ENCODE measurements around the gene FGFR2.

Gene FGFR2

GRCh38 chr10:121598263-121599249 is at the start of gene FGFR2:
TSS of gene FGFR2 (minus strand) at chr10:121598444. CDS start at chr10:121593817, 4,627 bp downstream.
- no peak for DNase-seq (ENCODE audit: low read depth in 1 of 2, low spot score in 1 of 2)

GRCh38 chr10:121647401-121647800 is 49.2 kb upstream of the FGFR2 start:
- no peak for DNase-seq (ENCODE audit: low read depth in 1 of 2, low spot score in 1 of 2)

DNA sequence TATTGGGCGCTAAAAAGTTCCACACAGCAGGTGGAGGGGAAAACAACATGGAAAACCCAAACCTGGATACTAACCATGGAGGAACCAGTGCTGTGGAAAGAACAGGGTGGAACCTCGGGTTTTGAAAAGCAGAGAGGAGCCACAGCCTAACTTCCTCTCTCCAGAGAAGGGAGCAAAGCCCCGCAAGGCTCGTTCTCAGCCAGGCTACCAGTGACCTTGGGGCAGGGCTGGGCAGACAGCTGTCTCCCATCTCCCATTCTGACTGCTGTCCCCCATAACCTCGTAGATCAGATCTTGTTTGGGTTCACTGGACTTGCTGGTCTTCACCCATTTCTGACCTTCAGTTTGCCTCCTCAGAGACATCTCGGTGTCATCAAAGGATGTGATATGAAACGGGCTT is 47.5 kb upstream of the FGFR2 start:
- DNase-seq (ENCODE audit: low read depth in 1 of 2, low spot score in 1 of 2): no peak

GRCh38 chr10:121644501-121644900 is 46.3 kb upstream of the FGFR2 start:
- DNase-seq (ENCODE audit: low read depth in 1 of 2, low spot score in 1 of 2): no peak

- DNase-seq (ENCODE audit: low read depth in 1 of 2, low spot score in 1 of 2): no peak
These were observed 42.0 kb upstream of the FGFR2 start for GRCh38 chr10:121640266-121640665.

DNA sequence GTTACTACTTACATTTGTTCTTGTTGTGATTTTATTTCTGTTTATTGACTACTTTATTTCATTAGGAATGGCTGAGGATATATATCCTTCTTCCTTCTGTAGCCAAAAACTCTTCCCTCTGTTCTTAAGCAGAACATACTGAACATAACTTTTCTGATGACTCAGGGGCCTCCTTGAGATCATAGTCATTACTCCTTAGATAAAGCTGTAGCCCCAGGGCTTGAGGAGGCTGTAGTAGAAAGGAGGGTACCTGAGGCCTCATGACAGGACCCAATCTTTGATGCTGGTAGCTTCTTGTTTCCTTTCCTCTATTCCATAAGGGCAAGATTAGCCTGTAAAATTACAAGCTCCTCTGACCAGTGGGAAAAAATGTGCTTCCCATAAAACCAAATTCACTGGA is 41.2 kb upstream of the FGFR2 start:
- no peak for DNase-seq (ENCODE audit: low read depth in 1 of 2, low spot score in 1 of 2)

DNA sequence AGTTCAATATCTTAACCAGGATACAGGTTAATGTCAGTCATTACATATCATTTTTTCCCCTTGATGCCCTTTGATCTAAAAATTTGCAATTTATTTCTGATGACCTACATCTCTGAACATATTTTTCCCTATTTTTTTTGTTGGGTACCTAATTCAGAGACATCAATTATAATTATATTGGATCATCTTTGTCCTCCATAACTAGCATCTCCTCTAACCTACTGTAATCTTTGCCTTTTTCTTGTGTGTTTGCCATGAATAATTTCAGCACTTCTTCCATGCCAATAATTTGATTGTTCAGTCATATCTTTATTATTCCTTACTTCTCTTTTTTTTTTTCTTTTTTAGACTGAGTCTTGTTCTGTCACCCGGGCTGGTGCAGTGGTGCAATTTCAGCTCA is 39.2 kb upstream of the FGFR2 start:
- no peak for DNase-seq (ENCODE audit: low read depth in 1 of 2, low spot score in 1 of 2)

GRCh38 chr10:121633056-121633455 is 34.8 kb upstream of the FGFR2 start:
- DNase-seq (ENCODE audit: low read depth in 1 of 2, low spot score in 1 of 2): no peak

GRCh38 chr10:121631365-121632029 is 33.3 kb upstream of the FGFR2 start:
- no peak for DNase-seq (ENCODE audit: low read depth in 1 of 2, low spot score in 1 of 2)

GRCh38 chr10:121628859-121629258 is 30.6 kb upstream of the FGFR2 start:
- DNase-seq (ENCODE audit: low read depth in 1 of 2, low spot score in 1 of 2): no peak

DNA sequence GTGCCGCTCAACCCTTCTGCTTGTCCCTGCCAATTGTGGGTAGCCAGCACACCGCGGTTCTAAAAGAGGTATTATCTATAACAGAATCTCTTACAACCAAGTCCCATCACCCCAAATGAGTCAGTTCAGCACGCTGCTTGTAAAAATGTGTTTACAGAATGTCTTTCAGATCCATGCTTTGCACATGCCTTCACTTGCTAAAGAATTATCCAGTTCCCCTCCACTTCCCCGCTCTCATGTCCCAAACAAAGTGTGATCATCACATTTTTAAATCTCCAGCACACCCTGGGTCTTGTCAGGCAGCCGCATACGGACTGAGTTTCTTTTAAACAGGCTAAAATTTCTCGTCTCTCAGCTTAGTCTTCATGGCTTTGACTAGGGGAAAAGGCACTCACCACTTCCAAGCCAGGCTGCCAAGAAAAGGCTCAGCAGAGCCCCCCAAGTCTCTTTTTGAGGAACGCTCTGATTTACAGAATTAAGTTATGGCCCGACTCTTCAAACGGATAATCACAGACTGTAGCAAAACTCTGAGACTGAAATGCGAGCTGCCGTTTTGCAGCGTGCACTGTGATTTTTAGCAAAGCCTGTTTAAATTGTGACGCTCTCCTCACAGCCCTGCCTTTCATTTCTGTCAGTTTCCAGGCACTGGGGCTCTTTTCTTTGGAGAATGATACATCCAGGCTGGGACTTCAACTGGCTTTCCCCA is 29.8 kb upstream of the FGFR2 start:
- DNase-seq (ENCODE audit: low read depth in 1 of 2, low spot score in 1 of 2): no peak

GRCh38 chr10:121624836-121625486 is 26.7 kb upstream of the FGFR2 start:
- no peak for DNase-seq (ENCODE audit: low read depth in 1 of 2, low spot score in 1 of 2)

- DNase-seq (ENCODE audit: low read depth in 1 of 2, low spot score in 1 of 2): no peak
These were observed 20.7 kb upstream of the FGFR2 start for GRCh38 chr10:121618906-121619305.

DNA sequence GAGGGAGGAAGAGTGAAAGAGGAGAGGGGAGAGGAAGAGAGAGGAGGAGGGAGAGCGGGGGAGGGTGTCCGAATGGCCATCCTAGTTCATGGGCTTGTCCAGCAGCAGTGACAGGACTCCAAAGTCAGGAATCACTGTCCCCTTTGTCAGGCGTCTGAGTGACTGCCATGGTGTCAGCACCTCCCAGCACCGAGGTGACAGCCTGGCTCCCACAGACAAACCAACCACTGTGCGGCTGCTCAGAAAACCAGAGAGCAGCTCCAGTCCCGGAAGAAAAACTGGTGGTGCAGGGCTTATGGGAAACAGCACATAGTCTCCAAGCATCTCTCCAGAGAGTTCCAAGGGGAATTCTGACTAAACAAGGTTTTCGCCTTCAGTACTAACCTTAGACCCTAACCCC is 18.9 kb upstream of the FGFR2 start:
- no peak for DNase-seq (ENCODE audit: low read depth in 1 of 2, low spot score in 1 of 2)

DNA sequence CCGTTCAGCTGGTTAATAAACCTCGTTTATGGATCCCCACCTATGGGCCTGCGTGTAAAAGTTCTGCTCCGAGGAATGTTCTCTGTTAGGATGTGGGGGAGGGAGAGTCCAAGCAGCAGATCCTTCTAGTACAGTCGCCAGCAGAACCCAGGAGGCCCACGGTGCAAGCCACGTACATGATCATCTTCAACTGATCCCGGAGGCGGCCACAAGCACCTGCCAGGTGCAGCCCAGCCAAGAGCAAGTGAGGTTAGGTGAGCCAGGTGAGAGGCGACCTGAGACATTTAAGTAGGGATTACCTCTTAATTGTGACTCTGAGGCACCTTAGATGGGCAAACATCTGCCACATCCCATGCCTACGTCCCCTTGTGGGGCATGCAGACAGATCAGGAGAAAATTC is 18.0 kb upstream of the FGFR2 start:
- DNase-seq (ENCODE audit: low read depth in 1 of 2, low spot score in 1 of 2): no peak

DNA sequence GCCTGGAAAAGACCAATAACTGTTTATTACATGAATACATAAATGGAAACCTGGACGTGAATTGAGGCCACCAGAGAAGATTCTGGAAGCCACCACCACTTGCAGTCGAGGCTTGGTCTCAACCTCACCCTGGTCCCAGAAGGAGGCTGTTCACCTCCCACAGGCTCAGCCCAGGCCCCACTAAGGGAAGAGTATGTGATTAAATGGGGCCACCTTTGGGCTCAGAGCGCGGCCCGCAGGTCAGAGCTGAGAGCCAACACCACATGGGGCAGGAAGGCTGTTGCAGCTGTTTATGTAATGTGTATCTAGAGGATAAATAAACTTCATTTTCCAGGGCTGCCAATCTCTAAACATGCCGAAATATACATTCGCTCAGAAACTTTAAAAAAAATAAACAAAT is 17.6 kb upstream of the FGFR2 start:
- no peak for DNase-seq (ENCODE audit: low read depth in 1 of 2, low spot score in 1 of 2)

DNA sequence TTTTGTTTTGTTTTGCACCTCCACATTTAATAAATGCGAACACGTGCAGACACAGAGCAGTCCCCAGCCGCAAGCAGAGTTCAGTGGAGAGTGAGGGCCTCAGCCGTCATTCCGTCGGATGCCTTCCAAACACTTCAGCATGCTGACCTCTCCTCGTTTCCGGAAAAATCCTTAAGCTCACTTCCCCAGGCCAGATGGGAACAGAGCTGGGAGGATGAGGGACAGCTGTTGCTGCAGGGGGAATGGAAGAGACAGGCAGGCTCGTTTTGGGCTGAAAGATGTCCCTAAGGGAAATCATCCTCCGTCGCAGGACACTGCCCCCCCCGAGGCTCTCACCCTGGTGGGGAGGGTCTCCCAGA is 17.2 kb upstream of the FGFR2 start:
- DNase-seq (ENCODE audit: low read depth in 1 of 2, low spot score in 1 of 2): no peak

GRCh38 chr10:121614613-121615434 is 16.6 kb upstream of the FGFR2 start:
- no peak for DNase-seq (ENCODE audit: low read depth in 1 of 2, low spot score in 1 of 2)

DNA sequence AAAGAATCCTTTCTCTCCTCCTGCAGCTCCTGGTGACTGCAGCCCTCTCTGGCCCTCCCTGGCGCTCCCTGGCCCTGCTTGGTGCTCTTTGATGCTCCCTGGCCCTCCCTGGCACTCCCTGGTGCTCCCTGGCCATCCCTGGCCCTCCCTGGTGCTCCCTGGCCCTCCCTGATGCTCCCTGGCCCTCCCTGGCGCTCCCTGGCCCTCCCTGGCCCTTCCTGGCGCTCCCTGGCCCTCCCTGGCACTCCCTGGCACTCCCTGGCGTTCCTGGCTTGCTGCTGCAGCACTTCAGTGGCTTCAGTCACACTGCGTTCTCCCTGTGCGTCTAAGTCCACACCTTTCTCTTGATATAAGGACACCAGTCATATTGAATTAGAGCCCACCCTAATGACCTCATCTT is 15.2 kb upstream of the FGFR2 start:
- DNase-seq (ENCODE audit: low read depth in 1 of 2, low spot score in 1 of 2): no peak

DNA sequence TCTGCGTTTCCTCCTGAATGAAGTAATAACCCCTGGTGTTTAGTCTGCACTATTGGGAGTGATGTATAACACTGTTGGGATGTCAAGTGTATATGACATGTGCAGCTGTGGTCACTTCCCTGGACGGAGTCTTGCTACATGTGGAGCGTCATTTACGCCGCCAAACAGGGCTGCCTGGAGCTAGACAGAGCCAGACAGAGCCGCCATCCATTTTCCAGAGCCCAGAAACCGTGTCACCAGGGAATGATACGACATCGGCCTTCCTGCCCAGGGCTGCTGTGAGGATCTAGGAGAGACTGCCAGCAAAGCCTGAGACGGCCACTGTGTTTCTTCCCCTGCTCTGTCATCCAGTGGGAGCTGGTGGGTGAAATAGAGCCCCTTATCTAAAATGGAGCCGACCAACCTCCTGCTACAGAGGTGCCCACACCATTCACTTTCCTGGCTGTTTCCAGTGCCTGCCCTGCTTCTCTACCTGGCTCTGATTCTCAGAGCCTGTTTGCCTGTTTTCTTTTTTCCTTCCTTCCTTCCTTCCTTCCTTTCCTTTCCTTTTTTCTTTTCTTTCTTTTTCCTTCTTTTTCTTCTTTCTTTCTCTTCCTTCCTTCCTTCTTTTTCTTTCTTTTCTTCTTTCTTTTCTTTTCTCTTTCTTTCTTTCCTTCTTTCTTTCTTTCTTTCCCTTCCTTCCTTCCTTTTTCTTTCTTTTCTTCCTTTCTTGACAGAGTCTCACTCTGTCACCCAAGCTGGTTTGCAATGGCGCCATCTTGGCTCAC is 13.3 kb upstream of the FGFR2 start:
- no peak for DNase-seq (ENCODE audit: low read depth in 1 of 2, low spot score in 1 of 2)
